ENCODE measurements around the gene PTGES3L.

Gene PTGES3L

DNA sequence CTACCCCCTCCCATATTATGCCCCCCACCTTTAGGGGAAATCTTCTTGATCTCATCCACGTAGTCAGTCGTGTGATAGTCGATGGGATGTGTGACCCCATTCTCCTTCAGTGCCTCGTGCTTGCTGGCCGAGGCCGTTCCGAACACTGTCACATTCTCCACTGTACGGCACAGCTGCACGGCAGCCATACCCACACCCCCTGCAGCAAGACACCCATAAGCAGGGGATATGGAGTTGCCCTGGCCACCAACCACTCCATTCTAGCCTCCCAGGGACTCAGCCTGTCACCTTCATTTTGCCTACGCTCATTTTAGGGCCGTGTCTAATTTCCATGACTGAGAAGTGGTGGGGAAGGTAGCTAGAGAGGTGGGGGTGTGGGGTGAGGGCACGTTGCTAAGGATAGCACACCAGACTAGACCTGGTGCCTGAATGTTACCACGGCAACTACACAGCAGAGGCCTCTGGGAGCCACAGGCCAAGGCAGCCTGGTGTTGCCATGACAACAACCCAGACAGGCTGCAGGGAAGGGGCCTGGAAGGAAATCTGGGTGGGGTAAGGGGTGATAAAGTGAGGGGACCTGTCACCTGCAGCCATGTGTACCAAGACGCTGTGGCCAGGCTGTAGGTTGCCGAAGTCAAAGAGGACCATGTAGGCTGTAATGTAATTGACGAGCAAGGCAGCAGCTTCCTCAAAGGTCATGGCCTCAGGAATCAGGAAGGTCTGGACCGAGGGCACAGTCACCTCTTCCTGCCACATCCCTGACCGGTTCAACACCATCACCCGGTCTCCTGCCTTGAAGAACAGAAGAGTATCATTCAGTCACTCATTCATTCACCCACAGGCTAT lies 38.4 kb upstream of the PTGES3L start:
- TF ChIP-seq, protein P1, sequence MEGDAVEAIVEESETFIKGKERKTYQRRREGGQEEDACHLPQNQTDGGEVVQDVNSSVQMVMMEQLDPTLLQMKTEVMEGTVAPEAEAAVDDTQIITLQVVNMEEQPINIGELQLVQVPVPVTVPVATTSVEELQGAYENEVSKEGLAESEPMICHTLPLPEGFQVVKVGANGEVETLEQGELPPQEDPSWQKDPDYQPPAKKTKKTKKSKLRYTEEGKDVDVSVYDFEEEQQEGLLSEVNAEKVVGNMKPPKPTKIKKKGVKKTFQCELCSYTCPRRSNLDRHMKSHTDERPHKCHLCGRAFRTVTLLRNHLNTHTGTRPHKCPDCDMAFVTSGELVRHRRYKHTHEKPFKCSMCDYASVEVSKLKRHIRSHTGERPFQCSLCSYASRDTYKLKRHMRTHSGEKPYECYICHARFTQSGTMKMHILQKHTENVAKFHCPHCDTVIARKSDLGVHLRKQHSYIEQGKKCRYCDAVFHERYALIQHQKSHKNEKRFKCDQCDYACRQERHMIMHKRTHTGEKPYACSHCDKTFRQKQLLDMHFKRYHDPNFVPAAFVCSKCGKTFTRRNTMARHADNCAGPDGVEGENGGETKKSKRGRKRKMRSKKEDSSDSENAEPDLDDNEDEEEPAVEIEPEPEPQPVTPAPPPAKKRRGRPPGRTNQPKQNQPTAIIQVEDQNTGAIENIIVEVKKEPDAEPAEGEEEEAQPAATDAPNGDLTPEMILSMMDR (conservative IDR thresholded peaks at IDR 0.05; ENCODE audit: low read length): no peak
- no peak for DNase-seq (ENCODE audit: low read depth)
- H3K4me3 ChIP-seq (ENCODE audit: low read length): no peak overlapping the region

DNA sequence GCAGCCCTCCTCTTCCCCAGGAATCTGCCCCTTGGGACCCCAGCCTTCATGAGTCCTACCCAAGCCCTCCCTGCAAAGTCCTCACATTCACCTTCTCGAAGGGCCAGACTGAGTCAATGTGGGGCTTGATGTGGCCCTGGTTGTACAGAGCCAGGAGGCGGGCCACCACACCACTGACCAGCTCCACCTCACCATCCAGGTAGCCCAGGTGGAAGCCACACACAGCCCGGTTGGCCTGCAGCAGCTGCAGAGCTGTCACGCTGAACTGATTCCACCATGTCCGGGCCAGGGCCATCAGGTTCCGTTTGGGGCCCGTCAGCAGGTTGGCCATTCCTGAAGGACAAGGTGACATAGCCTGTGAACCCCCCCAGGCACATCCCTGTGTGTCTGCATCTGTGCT lies 36.3 kb upstream of the PTGES3L start:
- no peak for DNase-seq (ENCODE audit: low read depth)
- no peak overlapping the region for H3K4me3 ChIP-seq (ENCODE audit: low read length)
- TF ChIP-seq, protein P1 (conservative IDR thresholded peaks at IDR 0.05; ENCODE audit: low read length): no peak

DNA sequence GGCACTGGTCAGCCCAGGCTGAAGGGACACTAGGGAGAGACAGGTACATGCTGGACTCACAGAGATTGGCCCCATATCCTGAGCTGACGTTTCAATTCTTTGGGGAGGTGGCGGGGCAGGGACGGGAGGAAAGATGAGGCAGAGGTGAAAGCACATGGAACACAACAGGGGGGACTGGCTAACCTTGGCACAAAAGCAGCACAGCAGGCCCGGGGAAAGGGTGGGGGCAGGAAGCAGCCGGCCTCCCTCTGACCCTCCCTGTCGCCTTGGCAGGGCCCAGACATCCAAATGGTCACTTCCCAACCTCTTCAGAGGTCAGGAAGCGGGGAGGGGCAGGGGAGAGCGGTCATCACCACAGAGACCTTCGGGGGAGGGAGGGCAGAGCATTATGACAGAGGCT lies 35.7 kb upstream of the PTGES3L start:
- TF ChIP-seq, protein P1 (conservative IDR thresholded peaks at IDR 0.05; ENCODE audit: low read length): no peak
- no peak for DNase-seq (ENCODE audit: low read depth)
- no peak overlapping the region for H3K4me3 ChIP-seq (ENCODE audit: low read length)

DNA sequence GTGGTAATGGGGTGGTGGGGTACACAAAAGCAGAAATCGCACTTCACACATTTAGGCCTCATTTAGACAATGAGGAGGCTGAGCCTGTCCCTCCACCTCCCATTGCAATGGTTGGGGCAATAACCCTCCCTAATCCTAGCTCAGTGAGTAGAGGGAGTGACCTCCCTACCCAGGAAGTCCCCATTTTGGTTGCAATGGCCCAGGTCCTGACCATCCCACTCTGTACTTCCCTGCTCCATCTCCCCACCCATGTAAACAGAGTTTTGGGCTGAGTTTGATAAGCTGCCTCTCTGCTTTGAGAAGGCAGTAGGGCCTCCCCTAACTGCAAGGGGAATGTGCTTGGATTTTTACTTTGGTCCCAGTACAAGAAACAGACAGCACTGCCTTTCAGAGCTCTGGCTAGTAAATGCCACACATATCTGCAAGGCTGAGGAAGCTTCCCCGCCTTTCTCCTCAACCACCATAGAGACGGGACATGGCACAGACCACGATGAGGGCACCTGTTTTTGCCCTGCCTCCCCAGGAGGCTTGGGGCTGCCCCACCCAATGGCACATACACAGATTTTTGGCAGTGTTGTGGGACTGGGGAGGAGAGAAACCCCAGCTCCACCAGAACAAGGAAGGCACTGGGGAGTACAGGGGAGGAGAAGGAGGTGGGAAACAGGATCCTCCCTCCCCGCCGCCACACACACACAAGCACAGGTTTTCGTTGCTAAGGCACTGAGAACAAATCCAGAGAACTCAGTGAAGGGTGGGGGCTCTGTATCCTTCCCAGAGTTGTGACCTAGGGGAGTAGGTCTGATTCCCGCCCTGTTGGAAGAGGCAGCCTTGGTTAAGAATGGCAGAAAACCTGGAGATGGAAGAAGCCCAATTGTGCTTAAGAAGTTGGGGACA lies 35.0 kb upstream of the PTGES3L start:
- TF ChIP-seq, protein P1 (conservative IDR thresholded peaks at IDR 0.05; ENCODE audit: low read length): no peak
- H3K4me3 ChIP-seq (ENCODE audit: low read length): no peak overlapping the region
- DNase-seq (ENCODE audit: low read depth): no peak

DNA sequence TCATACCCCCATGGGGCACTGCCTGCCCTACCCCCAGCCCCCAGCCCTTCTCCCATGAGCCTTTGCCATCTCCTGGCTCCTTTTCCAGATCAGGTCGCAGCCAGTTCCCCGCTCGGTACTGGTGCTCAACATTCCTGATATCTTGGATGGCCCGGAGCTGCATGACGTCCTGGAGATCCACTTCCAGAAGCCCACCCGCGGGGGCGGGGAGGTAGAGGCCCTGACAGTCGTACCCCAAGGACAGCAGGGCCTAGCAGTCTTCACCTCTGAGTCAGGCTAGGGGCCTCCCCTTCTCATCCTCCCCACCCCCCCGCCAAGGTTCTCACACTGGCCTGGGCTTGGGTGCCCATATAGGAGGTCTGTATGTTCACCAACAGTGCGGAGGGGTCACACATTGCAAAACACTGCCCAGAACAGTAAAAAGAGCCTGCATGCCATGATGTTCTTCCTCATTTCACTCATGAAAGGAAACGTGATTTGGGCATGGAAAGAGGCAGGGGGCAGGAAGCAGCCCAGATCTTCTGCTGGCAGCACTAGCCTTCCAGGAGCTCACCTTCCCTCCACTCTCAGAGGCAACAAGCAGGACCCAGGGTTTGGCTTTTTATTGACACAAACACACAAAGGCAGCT lies 34.3 kb upstream of the PTGES3L start:
- no peak for DNase-seq (ENCODE audit: low read depth)
- no peak overlapping the region for H3K4me3 ChIP-seq (ENCODE audit: low read length)
- TF ChIP-seq, protein P1 (conservative IDR thresholded peaks at IDR 0.05; ENCODE audit: low read length): no peak

DNA sequence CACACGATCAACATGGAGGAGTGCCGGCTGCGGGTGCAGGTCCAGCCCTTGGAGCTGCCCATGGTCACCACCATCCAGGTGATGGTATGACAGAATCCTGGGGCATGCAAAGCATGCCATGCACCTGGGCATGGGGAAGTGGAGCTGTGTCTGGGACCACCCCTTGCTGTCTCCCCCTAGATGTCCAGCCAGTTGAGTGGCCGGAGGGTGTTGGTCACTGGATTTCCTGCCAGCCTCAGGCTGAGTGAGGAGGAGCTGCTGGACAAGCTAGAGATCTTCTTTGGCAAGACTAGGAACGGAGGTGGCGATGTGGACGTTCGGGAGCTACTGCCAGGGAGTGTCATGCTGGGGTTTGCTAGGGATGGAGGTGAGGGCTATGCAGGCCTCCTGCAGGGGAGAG lies 33.4 kb upstream of the PTGES3L start:
- TF ChIP-seq, protein P1 (conservative IDR thresholded peaks at IDR 0.05; ENCODE audit: low read length): no peak
- DNase-seq (ENCODE audit: low read depth): no peak
- no peak overlapping the region for H3K4me3 ChIP-seq (ENCODE audit: low read length)

Measured in AG10803 (cell line).